ENCODE data around the gene WDR90. TPM values are rescaled to one million over a fixed set of nuclear protein-coding genes. Genes with fewer than 3 reads are reported as not detected.

Gene WDR90
- total RNA-seq, 4 donors from 2014 or later, result 29.8 to 154 (median 73.6) TPM

GRCh38 chr16:638034-638543, 11.1 kb upstream of the WDR90 start:
- Histone ChIP-seq H3K27me3 (no peaks in the 10 kb centered on the region), H3K36me3 (peaks cover 0 to 13% (median 0%) of the 10 kb centered on the region in 3 donors), H3K9me3 (no peaks in the 10 kb centered on the region), H3K27ac (no peak overlapping the region), H3K4me1 (peaks cover 0 to 22% (median 14%) of the 10 kb centered on the region in 4 donors), H3K4me3 (no peak overlapping the region)
- TF ChIP-seq POLR2A (IDR thresholded peaks at IDR 0.05), result no peak
- TF ChIP-seq, protein P1, sequence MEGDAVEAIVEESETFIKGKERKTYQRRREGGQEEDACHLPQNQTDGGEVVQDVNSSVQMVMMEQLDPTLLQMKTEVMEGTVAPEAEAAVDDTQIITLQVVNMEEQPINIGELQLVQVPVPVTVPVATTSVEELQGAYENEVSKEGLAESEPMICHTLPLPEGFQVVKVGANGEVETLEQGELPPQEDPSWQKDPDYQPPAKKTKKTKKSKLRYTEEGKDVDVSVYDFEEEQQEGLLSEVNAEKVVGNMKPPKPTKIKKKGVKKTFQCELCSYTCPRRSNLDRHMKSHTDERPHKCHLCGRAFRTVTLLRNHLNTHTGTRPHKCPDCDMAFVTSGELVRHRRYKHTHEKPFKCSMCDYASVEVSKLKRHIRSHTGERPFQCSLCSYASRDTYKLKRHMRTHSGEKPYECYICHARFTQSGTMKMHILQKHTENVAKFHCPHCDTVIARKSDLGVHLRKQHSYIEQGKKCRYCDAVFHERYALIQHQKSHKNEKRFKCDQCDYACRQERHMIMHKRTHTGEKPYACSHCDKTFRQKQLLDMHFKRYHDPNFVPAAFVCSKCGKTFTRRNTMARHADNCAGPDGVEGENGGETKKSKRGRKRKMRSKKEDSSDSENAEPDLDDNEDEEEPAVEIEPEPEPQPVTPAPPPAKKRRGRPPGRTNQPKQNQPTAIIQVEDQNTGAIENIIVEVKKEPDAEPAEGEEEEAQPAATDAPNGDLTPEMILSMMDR (IDR thresholded peaks at IDR 0.05), result no peak
- DNase-seq, result no peak

DNA sequence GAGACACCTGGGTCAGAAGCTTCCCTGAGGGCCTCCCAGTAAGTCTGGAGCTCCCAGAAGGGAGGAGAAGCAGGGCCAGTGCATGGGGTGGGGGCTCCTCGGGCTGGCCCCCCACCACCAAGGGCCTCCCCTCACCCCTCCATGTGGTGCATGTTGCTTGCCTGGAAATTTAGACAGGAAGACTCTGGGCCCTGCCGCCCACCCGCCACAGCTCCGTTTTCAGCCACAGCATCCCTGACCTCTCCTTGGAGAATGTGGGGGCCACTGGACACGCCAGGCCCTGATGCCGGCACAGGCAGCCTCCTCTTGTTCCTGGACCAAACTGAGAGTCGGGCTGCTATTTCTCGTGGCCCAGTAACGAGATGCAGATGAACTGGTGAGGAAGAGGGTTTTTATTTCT, 10.3 kb upstream of the WDR90 start:
- Histone ChIP-seq H3K9me3 (no peaks in the 10 kb centered on the region), H3K4me3 (no peak overlapping the region), H3K4me1 (peaks cover 0 to 22% (median 15%) of the 10 kb centered on the region in 4 donors), H3K27me3 (no peaks in the 10 kb centered on the region), H3K36me3 (peaks cover 0 to 5% (median 0%) of the 10 kb centered on the region in 3 donors), H3K27ac (peak overlapping the region in 1 of 4 donors; percentile 0)
- TF ChIP-seq, protein P1 (IDR thresholded peaks at IDR 0.05), result no peak
- no peak for TF ChIP-seq POLR2A (IDR thresholded peaks at IDR 0.05)
- no peak for DNase-seq

- H3K9me3 ChIP-seq, result no peaks in the 10 kb centered on the region
- TF ChIP-seq, protein P1 (IDR thresholded peaks at IDR 0.05), result no peak
- TF ChIP-seq POLR2A (IDR thresholded peaks at IDR 0.05), result no peak
- peak overlapping the region in 2 of 4 donors; percentile 75 to 98 for H3K4me3 ChIP-seq
- DNase-seq, result no peak
- peak overlapping the region in 1 of 4 donors; percentile 99 for H3K27ac ChIP-seq
- peaks cover 0 to 29% (median 10%) of the 10 kb centered on the region in 4 donors for H3K4me1 ChIP-seq
- H3K27me3 ChIP-seq, result no peaks in the 10 kb centered on the region
- H3K36me3 ChIP-seq, result no peaks in the 10 kb centered on the region
Measured at GRCh38 chr16:640614-641013, 8.6 kb upstream of the WDR90 start.

- H3K27me3 ChIP-seq, result no peaks in the 10 kb centered on the region
- no peaks in the 10 kb centered on the region for H3K36me3 ChIP-seq
- H3K9me3 ChIP-seq, result no peaks in the 10 kb centered on the region
- peaks cover 0 to 35% (median 8%) of the 10 kb centered on the region in 4 donors for H3K4me1 ChIP-seq
- H3K4me3 ChIP-seq, result peak within 1 kb of the TSS; percentile 70 to 98 (median 82)
- peak; percentile 80 to 94 (median 94) for DNase-seq
- peak within 1 kb of the TSS; percentile 90 to 99 (median 92) for H3K27ac ChIP-seq
- TF ChIP-seq, protein P1 (IDR thresholded peaks at IDR 0.05), result peak in 1 of 6 experiments; percentile 3
- TF ChIP-seq POLR2A (IDR thresholded peaks at IDR 0.05), result peak; percentile 71 to 76
Measured at GRCh38 chr16:641326-642188, 7.6 kb upstream of the WDR90 start, which contains the start of gene MCRIP2. MCRIP2 (plus strand) TSS chr16:641828; CDS start chr16:641992, 164 bp downstream.

GRCh38 chr16:642189-643049, 6.7 kb upstream of the WDR90 start:
- peak overlapping the region; percentile 70 to 98 (median 82) for H3K4me3 ChIP-seq
- peaks cover 0 to 41% (median 9%) of the 10 kb centered on the region in 4 donors for H3K4me1 ChIP-seq
- H3K27me3 ChIP-seq, result no peaks in the 10 kb centered on the region
- peak; percentile 48 to 68 for TF ChIP-seq POLR2A (IDR thresholded peaks at IDR 0.05)
- TF ChIP-seq, protein P1 (IDR thresholded peaks at IDR 0.05), result peak in 1 of 6 experiments; percentile 2
- H3K9me3 ChIP-seq, result no peaks in the 10 kb centered on the region
- peak; percentile 68 to 87 (median 87) for DNase-seq
- no peaks in the 10 kb centered on the region for H3K36me3 ChIP-seq
- peak overlapping the region; percentile 90 to 99 (median 92) for H3K27ac ChIP-seq
